HepG2 (cell line): Measurements from ENCODE around the gene MLXIPL. TPM values are rescaled to one million over a fixed set of nuclear protein-coding genes. Genes with fewer than 3 reads are reported as not detected.

ENCODE experiments used
- ERF ChIP-seq: IDR thresholded peaks from 2 replicates; pipeline ENCODE4 v1.6.1; 2018; ENCODE audit warnings: missing biosample characterization, missing genetic modification reagents
- IRF1 ChIP-seq: sonication (generic); formaldehyde crosslinking; IDR thresholded peaks from 2 replicates; pipeline ENCODE4 v1.4.0; 2020; ENCODE audit warnings: low read depth, mild to moderate bottlenecking, missing genetic modification reagents
- KDM5A ChIP-seq: fragments of 200-600 bp; sonication (generic); IDR thresholded peaks from 2 replicates; pipeline ENCODE4 v1.7.0; 2018; ENCODE audit warnings: antibody characterized with exemption, mild to moderate bottlenecking, low read length, borderline replicate concordance
- KLF12 ChIP-seq: sonication (generic); formaldehyde crosslinking; IDR thresholded peaks from 2 replicates; pipeline ENCODE4 v1.4.0; 2020; ENCODE audit warnings: missing genetic modification reagents, borderline replicate concordance
- NPAS2 ChIP-seq: sonication (generic); formaldehyde crosslinking; IDR thresholded peaks from 2 replicates; pipeline ENCODE4 v1.8.0; 2022; ENCODE audit warnings: mild to moderate bottlenecking, missing genetic modification reagents, borderline replicate concordance
- NRL ChIP-seq: sonication (generic); formaldehyde crosslinking; IDR thresholded peaks from 2 replicates; pipeline ENCODE4 v1.5.0; 2020; ENCODE audit warnings: missing genetic modification reagents, mild to moderate bottlenecking, moderate library complexity, borderline replicate concordance
- SAP130 ChIP-seq: IDR thresholded peaks from 2 replicates; pipeline ENCODE4 v1.6.1; 2016; ENCODE audit warnings: low read depth
- SOX6 ChIP-seq, 2 experiments: fragments of 450-650 bp in 1 of 2; sonication (generic) in 1 of 2; formaldehyde crosslinking in 1 of 2; IDR thresholded peaks; 2 replicates each; pipeline versions ENCODE4 v1.4.0 to v1.6.1; 2017 to 2020; ENCODE audit warnings: antibody characterized with exemption in 1 of 2, mild to moderate bottlenecking in 1 of 2, missing genetic modification reagents in 1 of 2
- SP2 ChIP-seq: sonication (generic); formaldehyde crosslinking; IDR thresholded peaks from 2 replicates; pipeline ENCODE4 v1.5.1; 2020; ENCODE audit warnings: mild to moderate bottlenecking, missing genetic modification reagents
- ZNF317 ChIP-seq: sonication (generic); formaldehyde crosslinking; IDR thresholded peaks from 2 replicates; pipeline ENCODE4 v1.5.0; 2020; ENCODE audit warnings: mild to moderate bottlenecking, missing genetic modification reagents
- ZNF331 ChIP-seq: sonication (generic); formaldehyde crosslinking; IDR thresholded peaks from 2 replicates; pipeline ENCODE4 v1.4.0; 2020; ENCODE audit warnings: missing genetic modification reagents
- ZNF354B ChIP-seq: sonication (generic); formaldehyde crosslinking; IDR thresholded peaks from 2 replicates; pipeline ENCODE4 v1.8.0; 2022; ENCODE audit warnings: mild to moderate bottlenecking, missing genetic modification reagents
- ZNF407 ChIP-seq: sonication (generic); formaldehyde crosslinking; IDR thresholded peaks from one replicate; pipeline ENCODE4 v1.5.1; 2020; ENCODE audit warnings: mild to moderate bottlenecking, missing genetic modification reagents; ENCODE audit errors: not compliant biosample characterization
- ZNF619 ChIP-seq: sonication (generic); formaldehyde crosslinking; IDR thresholded peaks from 2 replicates; pipeline ENCODE4 v1.4.0; 2020; ENCODE audit warnings: mild to moderate bottlenecking, missing genetic modification reagents
- ZNF652 ChIP-seq: IDR thresholded peaks from 2 replicates; pipeline ENCODE4 v1.6.1; 2016; ENCODE audit warnings: low read depth, borderline replicate concordance
- ZNF790 ChIP-seq: sonication (generic); formaldehyde crosslinking; IDR thresholded peaks from 2 replicates; pipeline ENCODE4 v1.8.0; 2022; ENCODE audit warnings: missing genetic modification reagents, mild to moderate bottlenecking, borderline replicate concordance
- ZNF800 ChIP-seq: sonication (generic); formaldehyde crosslinking; IDR thresholded peaks from 2 replicates; pipeline ENCODE4 v1.4.0; 2020; ENCODE audit warnings: missing genetic modification reagents
- ZSCAN22 ChIP-seq: sonication (generic); formaldehyde crosslinking; IDR thresholded peaks from 2 replicates; pipeline ENCODE4 v1.4.0; 2020; ENCODE audit warnings: mild to moderate bottlenecking, missing genetic modification reagents
- ZSCAN30 ChIP-seq: sonication (generic); formaldehyde crosslinking; IDR thresholded peaks from 2 replicates; pipeline ENCODE4 v1.5.0; 2020; ENCODE audit warnings: mild to moderate bottlenecking, missing genetic modification reagents
- polyA plus RNA-seq, 8 experiments: library from polyadenylated mRNA; depleted of rRNA in 3 of 8; stranded (reverse) in 7 of 8; unstranded in 1 of 8; fragments of >200 nt; fragmentation: Illumina TruSeq in 4 of 8; extraction: Trizol in 4 of 8; gene quantifications; 2 replicates each; pipeline versions ENCODE4 v1.2.1 to v1.2.3, GENCODE V29; 2011 to 2016; ENCODE audit warnings: low read depth in 4 of 8, missing spikeins in 1 of 8, mixed read lengths in 1 of 8; ENCODE audit not compliant: insufficient read depth in 1 of 8
- total RNA-seq, 5 experiments: library from RNA; depleted of rRNA; stranded (reverse); fragments of >200 nt; fragmentation: Illumina TruSeq; extraction: Trizol; gene quantifications; 2 replicates each; pipeline ENCODE4 v1.2.3, GENCODE V29; 2016; ENCODE audit warnings: low read depth in 1 of 5

Gene MLXIPL
- total and polyA plus RNA-seq, 2 of the 13 experiments (the other 11 are each of a cell fraction or from before 2014, with no cell fraction given) = 51.6 to 60.1 TPM

- peak; percentile 95 for TF ChIP-seq SAP130
- TF ChIP-seq SOX6 (IDR thresholded peaks at IDR 0.05) = no peak
- TF ChIP-seq SOX6 (CRISPR knock-in tag; IDR thresholded peaks at IDR 0.05) = peak; percentile 100
- TF ChIP-seq KDM5A = no peak
- peak; percentile 72; the same call in 1 of the 2 replicates for TF ChIP-seq ZNF317 (CRISPR knock-in tag)
- TF ChIP-seq SP2 (CRISPR knock-in tag) = no peak
- 0 out of 2 replicates have a peak, but pooled peaks have one; percentile 44 for TF ChIP-seq ZSCAN30 (CRISPR knock-in tag)
- TF ChIP-seq ZNF800 = no peak; the same call in 1 of the 2 replicates
- TF ChIP-seq ZSCAN22 (CRISPR knock-in tag) = no peak
- no peak for TF ChIP-seq ZNF790 (CRISPR knock-in tag)
- no peak for TF ChIP-seq ZNF619 (CRISPR knock-in tag)
- no peak for TF ChIP-seq ZNF652 (CRISPR knock-in tag)
- TF ChIP-seq ZNF354B (CRISPR knock-in tag) = peak; percentile 78; the same call in 1 of the 2 replicates
- no peak for TF ChIP-seq NPAS2 (CRISPR knock-in tag)
- TF ChIP-seq IRF1 (CRISPR knock-in tag) = no peak
- TF ChIP-seq NRL = peak; percentile 45; the same call in 1 of the 2 replicates
- peak; percentile 92 for TF ChIP-seq ERF
- no peak for TF ChIP-seq ZNF407 (CRISPR knock-in tag)
- no peak for TF ChIP-seq KLF12 (CRISPR knock-in tag)
- peak; percentile 93 for TF ChIP-seq ZNF331 (CRISPR knock-in tag)
These were observed 11.6 kb downstream of the MLXIPL start (continued) for GRCh38 chr7:73612598-73613269.
